Measurements from ENCODE around the gene STK40.

DNA sequence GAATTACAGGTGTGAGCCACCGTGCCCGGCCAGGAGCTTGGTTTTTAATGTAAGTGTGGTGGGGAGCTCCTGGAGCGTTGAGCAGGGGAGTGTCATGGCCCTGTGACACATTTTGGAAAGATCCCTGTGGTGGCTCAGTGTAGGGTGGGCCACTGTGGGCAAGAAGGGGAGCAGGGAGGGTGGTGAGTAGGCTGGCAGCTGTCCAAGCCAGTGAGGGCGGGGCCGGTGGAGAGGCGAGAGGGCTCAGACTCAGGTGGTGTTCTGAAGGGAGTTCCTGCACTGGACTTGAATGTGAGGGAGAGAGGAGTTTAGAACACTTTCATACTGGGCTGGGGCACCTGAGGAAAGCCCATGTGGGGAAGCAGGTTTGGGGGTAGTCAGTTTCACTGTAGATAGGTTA is 59.2 kb downstream of the STK40 start:
- TF ChIP-seq, protein P1, sequence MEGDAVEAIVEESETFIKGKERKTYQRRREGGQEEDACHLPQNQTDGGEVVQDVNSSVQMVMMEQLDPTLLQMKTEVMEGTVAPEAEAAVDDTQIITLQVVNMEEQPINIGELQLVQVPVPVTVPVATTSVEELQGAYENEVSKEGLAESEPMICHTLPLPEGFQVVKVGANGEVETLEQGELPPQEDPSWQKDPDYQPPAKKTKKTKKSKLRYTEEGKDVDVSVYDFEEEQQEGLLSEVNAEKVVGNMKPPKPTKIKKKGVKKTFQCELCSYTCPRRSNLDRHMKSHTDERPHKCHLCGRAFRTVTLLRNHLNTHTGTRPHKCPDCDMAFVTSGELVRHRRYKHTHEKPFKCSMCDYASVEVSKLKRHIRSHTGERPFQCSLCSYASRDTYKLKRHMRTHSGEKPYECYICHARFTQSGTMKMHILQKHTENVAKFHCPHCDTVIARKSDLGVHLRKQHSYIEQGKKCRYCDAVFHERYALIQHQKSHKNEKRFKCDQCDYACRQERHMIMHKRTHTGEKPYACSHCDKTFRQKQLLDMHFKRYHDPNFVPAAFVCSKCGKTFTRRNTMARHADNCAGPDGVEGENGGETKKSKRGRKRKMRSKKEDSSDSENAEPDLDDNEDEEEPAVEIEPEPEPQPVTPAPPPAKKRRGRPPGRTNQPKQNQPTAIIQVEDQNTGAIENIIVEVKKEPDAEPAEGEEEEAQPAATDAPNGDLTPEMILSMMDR (IDR thresholded peaks at IDR 0.05; ENCODE audit: low read depth, low read length, poor library complexity, severe bottlenecking), result no peak
- no peak for TF ChIP-seq EZH2phosphoT487 (IDR thresholded peaks at IDR 0.05; ENCODE audit: borderline replicate concordance, low read length)

Data from DOHH2 (cell line).